Endothelial cell of umbilical vein (primary cell): ENCODE measurements around the gene CARD14. TPM values are rescaled to one million over a fixed set of nuclear protein-coding genes. Genes with fewer than 3 reads are reported as not detected.

Experiments
- BruUV-seq: library from RNA; stranded (reverse); fragments of 400-500 nt; replicated peaks from 2 replicates; lab custom pipeline; 2021; lab: Mats Ljungman, UMichigan
- CTCF ChIA-PET: fragments of 300-600, 350-600 bp; sonication (Branson Sonifier 250); formaldehyde crosslinking; loops from one replicate; lab custom pipeline; 2021; ENCODE audit warnings: antibody characterized with exemption, inconsistent platforms; lab: Charles Lee
- POLR2A ChIA-PET: fragments of 300-600, 350-600 bp; sonication (Branson Sonifier 250); formaldehyde crosslinking; loops from one replicate; lab custom pipeline; 2021; ENCODE audit warnings: antibody characterized with exemption, inconsistent platforms; lab: Charles Lee
- DNase-seq: peaks from one replicate; pipeline ENCODE4 v3.0.0-alpha.2; 2011; ENCODE audit warnings: low read depth, low spot score
- FAIRE-seq: peaks from 2 replicates; lab custom pipeline; 2011; peaks lifted over from hg19 to GRCh38; lab: Jason Lieb, UNC
- H2AFZ ChIP-seq: 2 replicates; pipeline ENCODE4 v1.6.0; 2012; ENCODE audit warnings: low read depth, low read length, control low read depth, inconsistent platforms
- H3K27ac ChIP-seq: 2 replicates; pipeline ENCODE4 v1.5.1; 2011; ENCODE audit warnings: low read depth, mild to moderate bottlenecking, control low read depth, low read length, moderate library complexity; ENCODE audit not compliant: insufficient read depth
- H3K27me3 ChIP-seq, 2 experiments: 2 replicates each; pipeline versions ENCODE4 v1.6.0 to v1.6.1; 2011; ENCODE audit warnings: low read length in 2 of 2, mixed read lengths in 1 of 2; ENCODE audit not compliant: control insufficient read depth in 2 of 2, insufficient read depth in 2 of 2
- H3K36me3 ChIP-seq, 2 experiments: 2 replicates in 1 of 2; 3 replicates in 1 of 2; pipeline ENCODE4 v1.5.1; 2011; ENCODE audit warnings: low read length in 2 of 2, mild to moderate bottlenecking in 1 of 2, moderate library complexity in 1 of 2; ENCODE audit not compliant: control insufficient read depth in 2 of 2, insufficient read depth in 2 of 2; ENCODE audit errors: extremely low read depth in 1 of 2
- H3K4me1 ChIP-seq: 3 replicates; pipeline ENCODE4 v1.5.1; 2011; ENCODE audit warnings: mild to moderate bottlenecking, low read length; ENCODE audit not compliant: control insufficient read depth, insufficient read depth; ENCODE audit errors: extremely low read depth
- H3K4me2 ChIP-seq: 2 replicates; pipeline ENCODE4 v1.6.1; 2011; ENCODE audit warnings: low read length, control low read depth, mixed read lengths; ENCODE audit not compliant: insufficient read depth
- H3K4me3 ChIP-seq, 3 experiments: fragments of 200-600 bp in 1 of 3; sonication (generic), shearing (Covaris generic) in 1 of 3; replicated peaks in 1 of 3; 2 replicates each; pipeline ENCODE4 v1.5.1; 2011 to 2016; ENCODE audit warnings: control low read depth in 3 of 3, low read length in 3 of 3, mild to moderate bottlenecking in 2 of 3, inconsistent platforms in 1 of 3, low read depth in 1 of 3, moderate library complexity in 1 of 3; ENCODE audit not compliant: insufficient read depth in 1 of 3
- H3K79me2 ChIP-seq: 2 replicates; pipeline ENCODE4 v1.6.0; 2012; ENCODE audit warnings: low read length, inconsistent platforms; ENCODE audit not compliant: control insufficient read depth, insufficient read depth
- H3K9ac ChIP-seq: replicated peaks from 2 replicates; pipeline ENCODE3; 2011; ENCODE audit warnings: low read length, control low read depth; ENCODE audit not compliant: insufficient read depth; ENCODE audit errors: extremely low read depth
- H3K9me1 ChIP-seq: replicated peaks from 3 replicates; pipeline ENCODE4 v1.6.0; 2011; ENCODE audit warnings: mild to moderate bottlenecking, low read length; ENCODE audit not compliant: control insufficient read depth, insufficient read depth; ENCODE audit errors: extremely low read depth
- H3K9me3 ChIP-seq: replicated peaks from 2 replicates; pipeline ENCODE4 v1.5.1; 2012; ENCODE audit warnings: low read length, inconsistent platforms; ENCODE audit not compliant: control insufficient read depth, insufficient read depth
- H4K20me1 ChIP-seq: replicated peaks from 2 replicates; pipeline ENCODE3; 2011; ENCODE audit warnings: mild to moderate bottlenecking, low read length; ENCODE audit not compliant: control insufficient read depth, insufficient read depth; ENCODE audit errors: extremely low read depth
- CTCF ChIP-seq, 2 donors: IDR thresholded peaks; 1 replicate in 1 of 2; 2 replicates in 1 of 2; pipeline ENCODE4 v1.5.1; 2011; ENCODE audit warnings: low read length in 2 of 2, mild to moderate bottlenecking in 2 of 2, moderate library complexity in 2 of 2, control low read depth in 1 of 2, inconsistent platforms in 1 of 2, low read depth in 1 of 2; ENCODE audit not compliant: insufficient read depth in 1 of 2; ENCODE audit errors: extremely low read depth in 1 of 2
- EZH2 ChIP-seq: IDR thresholded peaks from 2 replicates; pipeline ENCODE4 v1.6.1; 2012; ENCODE audit warnings: borderline replicate concordance, low read depth, mild to moderate bottlenecking, moderate library complexity, low read length, inconsistent platforms; ENCODE audit not compliant: severe bottlenecking
- FOS ChIP-seq: IDR thresholded peaks from 2 replicates; pipeline ENCODE4 v1.6.1; 2011; ENCODE audit warnings: mild to moderate bottlenecking, low read length, moderate library complexity, borderline replicate concordance; ENCODE audit not compliant: insufficient read depth
- GATA2 ChIP-seq: IDR thresholded peaks from 2 replicates; pipeline ENCODE4 v1.7.0; 2011; ENCODE audit warnings: low read depth, mild to moderate bottlenecking, moderate library complexity, mixed read lengths, low read length; ENCODE audit not compliant: insufficient read length, insufficient read depth
- JUN ChIP-seq: IDR thresholded peaks from 2 replicates; pipeline ENCODE4 v1.6.1; 2011; ENCODE audit warnings: borderline replicate concordance, low read depth; ENCODE audit not compliant: insufficient read length, insufficient read depth
- MYC ChIP-seq: IDR thresholded peaks from one replicate; pipeline ENCODE4 v1.6.1; 2011; ENCODE audit warnings: mild to moderate bottlenecking, low read depth, low read length
- POLR2A ChIP-seq: IDR thresholded peaks from 2 replicates; pipeline ENCODE4 v1.6.1; 2012; ENCODE audit warnings: low read depth, mild to moderate bottlenecking, control low read depth, low read length
- POLR2AphosphoS5 ChIP-seq: IDR thresholded peaks from 2 replicates; pipeline ENCODE4 v1.6.1; 2012; ENCODE audit warnings: low read depth, mild to moderate bottlenecking, control low read depth, low read length, moderate library complexity; ENCODE audit not compliant: insufficient read depth
- dilution Hi-C: fragments of 300-500 bp; cut with MboI; formaldehyde crosslinking; loops from one replicate; pipeline ENCODE4 v1.15.0; 2019; ENCODE audit warnings: low sequenced_read_pairs; ENCODE audit not compliant: extremely low pct_ligation_motif_present
- intact Hi-C: fragments of 100-400 bp; cut with micrococcal nuclease; formaldehyde crosslinking; loops from one replicate; pipeline ENCODE4 v1.10.0; 2022
- polyA plus RNA-seq, 4 experiments: library from polyadenylated mRNA; depleted of rRNA in 3 of 4; stranded (reverse) in 3 of 4; unstranded in 1 of 4; fragments of >200 nt; gene quantifications; 2 replicates each; pipeline versions ENCODE4 v1.2.1 to v1.2.3, GENCODE V29; 2011 to 2012; ENCODE audit warnings: missing spikeins in 1 of 4
- total RNA-seq: library from RNA; stranded (reverse); gene quantifications from 2 replicates; pipeline ENCODE4 v1.2.3, GENCODE V29; 2021
- TF ChIP-seq, protein P1 (sequence below): IDR thresholded peaks from 2 replicates; pipeline ENCODE4 v1.6.1; 2011; ENCODE audit not compliant: insufficient read depth, insufficient read length

Gene CARD14
- total and polyA plus RNA-seq, 2 donors (not counting 3 experiments of a cell fraction or from before 2014, with no cell fraction given), result not detected

- Histone ChIP-seq H3K36me3 (no peaks in the 10 kb centered on the region), H3K9me3 (no peaks in the 10 kb centered on the region), H3K9ac (no peak overlapping the region), H3K27ac (no peak overlapping the region), H2AFZ (no peak overlapping the region), H3K27me3 (peaks cover 4 to 9% of the 10 kb centered on the region in 2 experiments), H4K20me1 (no peaks in the 10 kb centered on the region), H3K9me1 (no peaks in the 10 kb centered on the region), H3K79me2 (no peaks in the 10 kb centered on the region), H3K4me2 (no peak overlapping the region), H3K4me1 (no peaks in the 10 kb centered on the region), H3K4me3 (no peak overlapping the region)
- dilution Hi-C loops (no loop called here), intact Hi-C loops (no loop called here)
- BruUV-seq, result no TSS peak
- DNase-seq (no peak), FAIRE-seq (no peak)
- TF ChIP-seq GATA2, result no peak
- no peak for TF ChIP-seq MYC
- ChIA-PET POLR2A (no interaction called here), CTCF (interaction anchor here (0.9 kb wide), 1 partner anchor 24 kb away, joined by 5 read pairs; no protein-coding TSS in a partner anchor)
Measured at GRCh38 chr17:80171681-80172080, 1.9 kb downstream of the CARD14 start.

DNA sequence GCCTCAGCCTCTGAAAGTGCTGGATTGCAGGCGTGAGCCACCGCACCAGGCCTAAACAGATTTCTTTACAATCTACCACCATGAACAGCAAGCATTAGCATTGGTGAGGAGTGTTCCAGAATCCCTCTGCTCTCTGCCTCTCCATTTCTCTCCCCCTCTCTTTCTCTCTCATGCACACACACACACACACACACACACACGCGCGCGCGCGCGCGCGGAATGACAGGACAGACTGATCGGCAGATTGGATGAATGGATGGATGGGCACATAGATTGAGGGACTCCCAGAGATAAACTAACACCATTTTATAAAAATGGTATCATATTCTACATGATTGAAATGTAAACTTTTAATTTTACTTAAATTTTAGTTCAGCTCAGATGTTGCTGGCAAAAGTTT, 3.3 kb downstream of the CARD14 start:
- no peaks in the 10 kb centered on the region for H3K9me3 ChIP-seq
- H3K4me3 ChIP-seq, result no peak overlapping the region
- no peak overlapping the region for H2AFZ ChIP-seq
- H3K9me1 ChIP-seq, result no peaks in the 10 kb centered on the region
- no peak for TF ChIP-seq FOS
- no peak for TF ChIP-seq GATA2
- no peak for TF ChIP-seq POLR2AphosphoS5
- TF ChIP-seq MYC, result no peak
- no peak for TF ChIP-seq JUN
- TF ChIP-seq, protein P1, sequence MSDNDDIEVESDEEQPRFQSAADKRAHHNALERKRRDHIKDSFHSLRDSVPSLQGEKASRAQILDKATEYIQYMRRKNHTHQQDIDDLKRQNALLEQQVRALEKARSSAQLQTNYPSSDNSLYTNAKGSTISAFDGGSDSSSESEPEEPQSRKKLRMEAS, result no peak
- TF ChIP-seq POLR2A, result no peak
- TF ChIP-seq CTCF (IDR thresholded peaks at IDR 0.05; ENCODE audit: extremely low read depth in 1 of 2, insufficient read depth in 1 of 2, low read depth in 1 of 2, low read length in 2 of 2), result no peak
- TF ChIP-seq EZH2, result no peak
- no peak for FAIRE-seq
- no peaks in the 10 kb centered on the region for H4K20me1 ChIP-seq
- H3K4me2 ChIP-seq, result no peak overlapping the region
- H3K9ac ChIP-seq, result no peak overlapping the region
- dilution Hi-C loops (no loop called here), intact Hi-C loops (no loop called here)
- no peak overlapping the region for H3K27ac ChIP-seq
- peaks cover 4 to 9% of the 10 kb centered on the region in 2 experiments for H3K27me3 ChIP-seq
- H3K79me2 ChIP-seq, result no peaks in the 10 kb centered on the region
- CTCF ChIA-PET, result interaction anchor here (0.7 to 1.5 kb wide), 2 partner anchors 21 to 23 kb away, joined by 3 to 5 read pairs; no protein-coding TSS in a partner anchor
- H3K4me1 ChIP-seq, result peaks cover 4% of the 10 kb centered on the region
- DNase-seq, result no peak
- no peaks in the 10 kb centered on the region for H3K36me3 ChIP-seq
- BruUV-seq, result no TSS peak
- POLR2A ChIA-PET, result no interaction called here
